H9 (cell line): ENCODE data around the gene SNTN. TPM values are rescaled to one million over a fixed set of nuclear protein-coding genes. Genes with fewer than 3 reads are reported as not detected.
A peak's percentile ranks its signal among the peaks of the same experiment; 100 is the strongest.

Source experiments
- DNase-seq: peaks from one replicate; pipeline ENCODE4 v3.0.0-alpha.2; 2017
- H2AFZ ChIP-seq: one replicate; pipeline ENCODE4 v1.6.1; 2013; ENCODE audit warnings: mild to moderate bottlenecking, low read length, control low read depth, moderate library complexity
- H2AK5ac ChIP-seq: 2 replicates; pipeline ENCODE4 v1.6.1; 2013; ENCODE audit warnings: low read length, control low read depth, mixed read lengths; ENCODE audit not compliant: insufficient read length
- H2BK120ac ChIP-seq: one replicate; pipeline ENCODE4 v1.6.1; 2013; ENCODE audit warnings: low read depth, mild to moderate bottlenecking, low read length, control low read depth, inconsistent platforms; ENCODE audit not compliant: poor library complexity, severe bottlenecking
- H2BK12ac ChIP-seq: 2 replicates; pipeline ENCODE4 v1.6.1; 2013; ENCODE audit warnings: low read length, control low read depth, mixed read lengths, low read depth; ENCODE audit not compliant: insufficient read length
- H2BK15ac ChIP-seq: 2 replicates; pipeline ENCODE4 v1.6.1; 2013; ENCODE audit warnings: low read depth, low read length, control low read depth
- H2BK20ac ChIP-seq: one replicate; pipeline ENCODE4 v1.6.1; 2013; ENCODE audit warnings: low read depth, mild to moderate bottlenecking, low read length, control low read depth, inconsistent platforms; ENCODE audit not compliant: poor library complexity, severe bottlenecking
- H2BK5ac ChIP-seq: 2 replicates; pipeline ENCODE4 v1.6.1; 2013; ENCODE audit warnings: low read length, control low read depth, mixed read lengths; ENCODE audit not compliant: insufficient read length
- H3K14ac ChIP-seq: 2 replicates; pipeline ENCODE4 v1.6.1; 2013; ENCODE audit warnings: low read length, control low read depth; ENCODE audit not compliant: insufficient read depth
- H3K18ac ChIP-seq: 2 replicates; pipeline ENCODE4 v1.6.1; 2013; ENCODE audit warnings: low read depth, mild to moderate bottlenecking, mixed read lengths, low read length, control low read depth; ENCODE audit not compliant: insufficient read length
- H3K23ac ChIP-seq: 2 replicates; pipeline ENCODE4 v1.6.1; 2013; ENCODE audit warnings: low read length, control low read depth, mixed read lengths, low read depth; ENCODE audit not compliant: insufficient read length
- H3K23me2 ChIP-seq: 2 replicates; pipeline ENCODE4 v1.6.1; 2013; ENCODE audit warnings: low read depth, mild to moderate bottlenecking, mixed read lengths, low read length, control low read depth; ENCODE audit not compliant: insufficient read length, poor library complexity, severe bottlenecking
- H3K27ac ChIP-seq: 2 replicates; pipeline ENCODE4 v1.5.1; 2013; ENCODE audit warnings: low read length, control low read depth, mixed read lengths, low read depth; ENCODE audit not compliant: insufficient read length
- H3K27me3 ChIP-seq: 2 replicates; pipeline ENCODE4 v1.6.1; 2013; ENCODE audit warnings: low read length, control low read depth, inconsistent platforms; ENCODE audit not compliant: insufficient read depth
- H3K4ac ChIP-seq: 2 replicates; pipeline ENCODE4 v1.6.1; 2013; ENCODE audit warnings: low read depth, mild to moderate bottlenecking, control low read depth, inconsistent platforms, low read length, moderate library complexity
- H3K4me1 ChIP-seq: 2 replicates; pipeline ENCODE4 v1.6.1; 2013; ENCODE audit warnings: low read length, control low read depth, inconsistent platforms; ENCODE audit not compliant: insufficient read depth
- H3K4me2 ChIP-seq: 2 replicates; pipeline ENCODE4 v1.6.1; 2013; ENCODE audit warnings: low read length, control low read depth, mixed read lengths; ENCODE audit not compliant: insufficient read length, insufficient read depth
- H3K56ac ChIP-seq: 2 replicates; pipeline ENCODE4 v1.6.1; 2013; ENCODE audit warnings: low read depth, mild to moderate bottlenecking, mixed read lengths, low read length, control low read depth; ENCODE audit not compliant: insufficient read length
- H3K79me1 ChIP-seq: 2 replicates; pipeline ENCODE4 v1.6.1; 2013; ENCODE audit warnings: low read depth, mild to moderate bottlenecking, moderate library complexity, low read length, control low read depth, inconsistent platforms; ENCODE audit not compliant: insufficient read depth, poor library complexity, severe bottlenecking
- H3K79me2 ChIP-seq: 2 replicates; pipeline ENCODE4 v1.6.1; 2013; ENCODE audit warnings: low read length, control low read depth, inconsistent platforms; ENCODE audit not compliant: insufficient read depth
- H3K9ac ChIP-seq: 2 replicates; pipeline ENCODE4 v1.6.1; 2013; ENCODE audit warnings: low read length, control low read depth, mixed read lengths; ENCODE audit not compliant: insufficient read length; ENCODE audit errors: extremely low read depth
- H3K9me3 ChIP-seq: one replicate; pipeline ENCODE4 v1.6.1; 2013; ENCODE audit warnings: low read depth, low read length, inconsistent platforms; ENCODE audit not compliant: control insufficient read depth
- H3T11ph ChIP-seq: one replicate; pipeline ENCODE4 v1.6.1; 2013; ENCODE audit warnings: mild to moderate bottlenecking, low read length, control low read depth, inconsistent platforms
- H4K20me1 ChIP-seq: one replicate; pipeline ENCODE4 v1.6.1; 2013; ENCODE audit not compliant: control insufficient read depth, insufficient read length, insufficient read depth
- H4K5ac ChIP-seq: 2 replicates; pipeline ENCODE4 v1.6.1; 2013; ENCODE audit warnings: low read depth, mild to moderate bottlenecking, mixed read lengths, low read length, control low read depth; ENCODE audit not compliant: insufficient read length
- H4K8ac ChIP-seq: replicated peaks from 2 replicates; pipeline ENCODE4 v1.6.1; 2013; ENCODE audit warnings: low read length, control low read depth, mixed read lengths, low read depth; ENCODE audit not compliant: insufficient read length
- H4K91ac ChIP-seq: 2 replicates; pipeline ENCODE4 v1.6.1; 2013; ENCODE audit warnings: low read depth, mild to moderate bottlenecking, moderate library complexity, mixed read lengths, low read length, control low read depth; ENCODE audit not compliant: insufficient read length
- H3K27ac Mint-ChIP-seq, 3 experiments: 2 replicates in 2 of 3; 3 replicates in 1 of 3; pipeline ENCODE4 v1.8.0; 2020 to 2021; ENCODE audit warnings: mixed read lengths in 3 of 3, mild to moderate bottlenecking in 1 of 3, moderate library complexity in 1 of 3
- H3K27me3 Mint-ChIP-seq: 2 replicates; pipeline ENCODE4 v1.8.0; 2021; ENCODE audit warnings: low read depth, mild to moderate bottlenecking, moderate library complexity, mixed read lengths
- H3K36me3 Mint-ChIP-seq, 3 experiments: 2 replicates in 2 of 3; 3 replicates in 1 of 3; pipeline ENCODE4 v1.8.0; 2020 to 2021; ENCODE audit warnings: low read depth in 3 of 3, mixed read lengths in 3 of 3; ENCODE audit not compliant: insufficient read depth in 1 of 3
- H3K4me1 Mint-ChIP-seq, 2 experiments: 2 replicates each; pipeline ENCODE4 v1.8.0; 2020; ENCODE audit warnings: mixed read lengths in 2 of 2
- H3K4me3 Mint-ChIP-seq, 2 experiments: 2 replicates in 1 of 2; 3 replicates in 1 of 2; pipeline ENCODE4 v1.8.0; 2020 to 2021; ENCODE audit warnings: mild to moderate bottlenecking in 2 of 2, mixed read lengths in 2 of 2, moderate library complexity in 1 of 2
- H3K9me3 Mint-ChIP-seq, 2 experiments: 2 replicates in 1 of 2; 3 replicates in 1 of 2; pipeline ENCODE4 v1.8.0; 2020; ENCODE audit warnings: mild to moderate bottlenecking in 2 of 2, mixed read lengths in 2 of 2, moderate library complexity in 1 of 2
- WGBS: extraction: QIAGEN DNeasy Blood & Tissue Kit; methylation state at CpG from one replicate; pipeline ENCODE4 v1.1.7; 2013; ENCODE audit warnings: missing lambda C conversion rate, low lambda C conversion rate, mixed read lengths; ENCODE audit not compliant: insufficient read length; ENCODE audit errors: extremely low coverage; 5-methylcytosine and 5-hydroxymethylcytosine counted together
- total RNA-seq: library from RNA; stranded (reverse); gene quantifications from 2 replicates; pipeline ENCODE4 v1.2.1, GENCODE V29; 2021
- TF ChIP-seq, protein P1 (sequence below): fragments of 200-600 bp; sonication (generic); conservative IDR thresholded peaks from 3 replicates; pipeline ENCODE4 v1.8.0; 2021; ENCODE audit warnings: antibody characterized with exemption, mild to moderate bottlenecking

The SNTN gene
- total RNA-seq, 1 experiment from 2014 or later = not detected

DNA sequence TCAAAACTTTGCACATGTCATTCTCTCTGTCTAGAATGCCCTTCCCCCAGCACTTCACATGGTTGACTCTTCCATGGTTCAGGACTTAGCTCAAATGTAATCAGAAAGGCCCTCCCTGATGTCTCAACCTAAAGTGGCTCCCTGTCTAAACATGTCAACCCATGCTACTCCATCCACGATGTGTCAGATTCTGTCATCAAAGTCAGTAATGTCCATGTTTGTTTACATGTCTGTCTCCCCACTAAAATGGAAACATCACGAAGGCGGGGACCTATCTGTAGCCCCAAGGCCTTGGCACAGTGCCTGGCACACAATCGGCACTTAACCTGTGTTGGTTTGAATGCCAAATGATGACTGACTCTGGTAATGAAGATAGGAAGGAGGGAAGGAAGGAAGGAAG, 20.8 kb upstream of the SNTN start:
- no peaks in the 10 kb centered on the region for H3K79me2 ChIP-seq
- WGBS = no CpG with 5 or more reads among the region's 4 CpGs
- peaks cover 0 to 5% of the 10 kb centered on the region in 2 experiments; a peak in 1 of 5 replicates for H3K9me3 Mint-ChIP-seq

More for the DNA sequence above, 20.8 kb upstream of the SNTN start:
- no peaks in the 10 kb centered on the region for H3K79me1 ChIP-seq
- TF ChIP-seq, protein P1, sequence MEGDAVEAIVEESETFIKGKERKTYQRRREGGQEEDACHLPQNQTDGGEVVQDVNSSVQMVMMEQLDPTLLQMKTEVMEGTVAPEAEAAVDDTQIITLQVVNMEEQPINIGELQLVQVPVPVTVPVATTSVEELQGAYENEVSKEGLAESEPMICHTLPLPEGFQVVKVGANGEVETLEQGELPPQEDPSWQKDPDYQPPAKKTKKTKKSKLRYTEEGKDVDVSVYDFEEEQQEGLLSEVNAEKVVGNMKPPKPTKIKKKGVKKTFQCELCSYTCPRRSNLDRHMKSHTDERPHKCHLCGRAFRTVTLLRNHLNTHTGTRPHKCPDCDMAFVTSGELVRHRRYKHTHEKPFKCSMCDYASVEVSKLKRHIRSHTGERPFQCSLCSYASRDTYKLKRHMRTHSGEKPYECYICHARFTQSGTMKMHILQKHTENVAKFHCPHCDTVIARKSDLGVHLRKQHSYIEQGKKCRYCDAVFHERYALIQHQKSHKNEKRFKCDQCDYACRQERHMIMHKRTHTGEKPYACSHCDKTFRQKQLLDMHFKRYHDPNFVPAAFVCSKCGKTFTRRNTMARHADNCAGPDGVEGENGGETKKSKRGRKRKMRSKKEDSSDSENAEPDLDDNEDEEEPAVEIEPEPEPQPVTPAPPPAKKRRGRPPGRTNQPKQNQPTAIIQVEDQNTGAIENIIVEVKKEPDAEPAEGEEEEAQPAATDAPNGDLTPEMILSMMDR = no peak
- H2AK5ac ChIP-seq = no peak overlapping the region
- no peaks in the 10 kb centered on the region for H3K23me2 ChIP-seq
- DNase-seq = no peak
- H3K56ac ChIP-seq = no peak overlapping the region
- H2BK5ac ChIP-seq = no peak overlapping the region
- H3K23ac ChIP-seq = no peak overlapping the region
- peak overlapping the region; percentile 28 for H2BK120ac ChIP-seq
- H3K4ac ChIP-seq = no peak overlapping the region
- no peaks in the 10 kb centered on the region for H4K20me1 ChIP-seq
- H3K27ac ChIP-seq = no peak overlapping the region
- no peak overlapping the region; a peak in 1 of 7 replicates for H3K27ac Mint-ChIP-seq
- H2BK15ac ChIP-seq = no peak overlapping the region
- H3K36me3 Mint-ChIP-seq = peaks cover 0 to 4% (median 0%) of the 10 kb centered on the region in 3 experiments; a peak in 2 of 7 replicates
- 0 out of 2 replicates have a peak, but pooled peaks cover 2% of the 10 kb centered on the region for H3K27me3 Mint-ChIP-seq
- H4K8ac ChIP-seq = no peak overlapping the region
- no peak overlapping the region for H3T11ph ChIP-seq
- H3K9me3 ChIP-seq = no peaks in the 10 kb centered on the region
- no peak overlapping the region for H4K5ac ChIP-seq
- no peak overlapping the region for H2BK20ac ChIP-seq
- no peak overlapping the region for H2AFZ ChIP-seq
- no peak overlapping the region for H3K4me2 ChIP-seq
- no peak overlapping the region for H2BK12ac ChIP-seq
- no peak overlapping the region for H3K14ac ChIP-seq
- H3K18ac ChIP-seq = no peak overlapping the region
- no peaks in the 10 kb centered on the region for H3K4me1 ChIP-seq
- no peaks in the 10 kb centered on the region for H3K27me3 ChIP-seq
- H3K4me3 Mint-ChIP-seq = no peak overlapping the region
- H4K91ac ChIP-seq = no peak overlapping the region
- H3K4me1 Mint-ChIP-seq = peaks cover 8 to 10% of the 10 kb centered on the region in 2 experiments
- H3K9ac ChIP-seq = no peak overlapping the region
